Inferior parietal cortex (tissue), 1 donor: ENCODE results near the gene RNASEH2A.

Source experiments
- DNase-seq: peaks from one replicate; pipeline ENCODE4 v3.0.0-alpha.2; 2016; ENCODE audit errors: extremely low spot score

RNASEH2A gene

DNA sequence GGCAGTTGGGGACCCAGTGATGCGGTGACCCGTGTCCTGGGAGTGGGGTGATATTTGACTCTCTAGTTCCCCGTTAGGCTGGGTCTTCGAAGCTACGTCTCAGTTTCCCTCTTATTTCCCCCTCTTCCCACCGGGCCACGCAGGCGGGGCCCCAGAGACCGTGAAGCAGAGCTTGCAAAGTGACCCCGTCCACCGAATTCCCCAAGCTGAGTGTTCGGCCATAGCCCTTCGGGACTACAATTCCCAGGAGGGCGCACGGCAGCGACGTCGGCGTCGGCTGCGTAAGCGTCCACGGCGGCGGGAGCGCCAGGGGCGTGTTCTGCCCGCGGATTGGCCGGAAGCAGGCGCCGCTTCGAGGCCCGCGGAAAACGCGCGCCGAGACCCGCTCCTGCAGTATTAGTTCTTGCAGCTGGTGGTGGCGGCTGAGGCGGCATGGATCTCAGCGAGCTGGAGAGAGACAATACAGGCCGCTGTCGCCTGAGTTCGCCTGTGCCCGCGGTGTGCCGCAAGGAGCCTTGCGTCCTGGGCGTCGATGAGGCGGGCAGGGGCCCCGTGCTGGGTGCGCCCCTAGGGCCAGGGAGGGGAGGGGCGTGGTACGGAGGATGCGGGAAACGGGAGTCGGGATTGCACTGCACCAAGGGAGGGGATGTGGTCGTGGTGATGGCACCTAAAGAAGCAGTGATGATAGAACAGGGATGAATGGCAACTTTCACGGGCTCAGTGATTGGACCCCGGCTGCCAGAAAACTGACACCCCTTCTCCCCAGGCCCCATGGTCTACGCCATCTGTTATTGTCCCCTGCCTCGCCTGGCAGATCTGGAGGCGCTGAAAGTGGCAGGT, at the start of gene RNASEH2A:
Gene RNASEH2A, plus strand, starts transcription at position 343 of the 840 bp plus-strand sequence. Its CDS starts 90 bp downstream, at position 433.
- DNase-seq, result peak; percentile 90

DNA sequence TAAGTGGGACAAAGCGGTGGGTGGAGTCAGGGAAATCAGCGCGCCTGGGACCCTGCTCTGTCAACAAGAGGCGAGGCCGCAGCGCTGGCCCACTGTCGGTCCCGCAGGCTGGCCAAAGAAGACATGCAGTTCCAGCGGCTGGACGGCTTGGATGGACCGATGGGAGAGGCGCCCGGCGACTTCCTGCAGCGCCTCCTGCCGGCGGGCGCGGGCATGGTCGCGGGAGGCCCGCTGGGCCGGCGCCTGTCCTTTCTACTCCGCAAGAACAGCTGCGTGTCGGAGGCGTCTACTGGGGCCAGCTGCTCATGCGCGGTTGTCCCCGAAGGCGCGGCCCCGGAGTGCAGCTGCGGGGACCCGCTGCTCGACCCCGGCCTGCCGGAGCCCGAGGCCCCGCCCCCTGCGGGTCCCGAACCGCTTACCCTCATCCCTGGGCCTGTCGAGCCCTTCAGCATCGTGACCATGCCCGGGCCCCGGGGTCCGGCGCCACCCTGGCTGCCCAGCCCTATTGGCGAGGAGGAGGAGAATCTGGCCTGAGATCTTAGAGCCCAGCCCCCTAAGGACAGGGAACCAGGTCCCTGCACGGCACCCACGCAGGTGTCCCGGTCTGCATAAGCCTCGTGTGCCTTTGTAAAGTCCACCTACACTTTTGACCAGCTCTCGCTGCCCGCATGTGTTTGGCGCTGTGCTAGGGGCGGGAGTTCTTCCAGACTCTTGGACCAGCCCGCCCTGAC, 48.7 kb upstream of the RNASEH2A start:
- peak; percentile 49 for DNase-seq

DNA sequence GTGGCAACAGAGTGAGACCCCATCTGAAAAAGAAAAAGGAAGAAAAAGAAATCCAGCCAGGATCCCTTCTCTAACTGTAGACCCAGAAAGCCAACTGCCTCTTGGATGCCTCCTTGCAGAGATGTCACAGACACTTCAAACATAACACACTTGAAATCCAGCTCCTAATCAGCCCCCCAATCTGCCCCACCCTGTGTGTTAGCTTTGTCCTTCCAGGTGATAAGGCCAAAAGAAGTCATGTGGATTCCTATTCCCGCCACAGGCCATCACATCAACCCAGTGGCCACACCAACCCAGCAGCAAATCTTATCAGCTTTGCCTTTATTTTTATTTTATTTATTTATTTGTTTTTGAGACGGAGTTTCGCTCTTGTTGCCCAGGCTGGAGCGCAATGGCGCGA, 46.7 kb upstream of the RNASEH2A start:
- DNase-seq, result no peak

DNA sequence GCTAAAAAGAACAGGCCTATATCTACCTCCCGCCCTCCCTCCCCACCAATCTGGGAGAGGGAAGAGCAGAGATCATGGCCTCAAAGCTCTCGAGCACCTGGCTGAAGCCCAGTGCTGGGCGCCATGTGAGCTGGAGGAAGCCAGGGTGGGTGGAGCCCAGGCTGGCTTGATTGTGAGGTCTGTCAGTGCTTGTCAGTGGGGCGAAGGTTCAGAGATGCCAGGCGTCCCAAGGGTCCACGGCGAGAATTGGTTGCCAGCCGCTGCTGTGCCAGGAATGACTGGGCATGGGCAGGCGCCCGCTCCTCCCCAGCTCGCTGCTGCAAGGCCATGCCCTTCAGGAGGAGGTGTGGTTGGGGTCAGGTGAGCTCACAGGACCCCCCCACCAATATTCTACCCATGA, 43.3 kb upstream of the RNASEH2A start:
- no peak for DNase-seq

DNA sequence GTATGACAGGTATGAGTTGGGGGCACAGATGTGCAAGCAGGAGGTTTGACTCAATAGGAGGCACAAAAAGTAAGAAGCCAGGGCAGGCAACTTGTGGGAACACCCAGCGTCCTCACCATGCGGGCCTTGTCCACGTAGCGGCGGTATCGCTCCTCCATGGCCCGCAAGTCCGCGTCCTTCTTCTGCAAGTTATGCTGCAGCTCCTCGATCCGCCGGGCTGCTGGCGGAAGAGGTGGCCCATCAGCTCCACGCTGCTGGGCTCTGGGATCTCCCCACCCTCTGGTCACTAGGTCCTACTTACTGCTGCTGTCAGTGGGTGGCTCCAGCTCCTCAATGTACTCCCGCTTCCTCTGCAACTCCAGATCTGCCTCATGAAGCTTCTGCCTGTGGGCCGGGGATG, 41.7 kb upstream of the RNASEH2A start:
- no peak for DNase-seq

DNA sequence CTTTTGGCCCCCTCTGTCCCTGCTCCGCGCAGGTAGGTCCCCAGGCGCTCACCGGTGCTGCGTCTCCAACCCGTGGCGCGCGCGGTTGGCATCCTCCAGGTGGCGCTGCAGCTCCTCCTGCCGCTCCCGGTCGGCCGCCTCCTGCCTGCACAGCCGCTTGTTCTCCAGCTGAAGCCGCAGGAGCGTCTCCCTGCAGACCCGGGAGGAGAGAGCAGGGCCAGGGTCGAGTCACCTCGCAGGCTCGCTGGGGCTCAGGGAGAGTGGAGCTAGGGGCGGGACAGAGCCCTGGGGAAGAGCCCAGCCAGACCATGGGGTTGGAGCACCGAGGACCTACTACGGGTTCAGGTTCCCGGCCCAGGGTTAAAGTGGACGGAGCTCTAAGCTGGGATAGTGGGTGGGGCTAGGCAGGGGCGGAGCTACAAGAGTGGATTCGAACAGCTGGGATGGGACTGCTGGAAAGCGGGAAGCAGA, 40.3 kb upstream of the RNASEH2A start:
- no peak for DNase-seq

DNA sequence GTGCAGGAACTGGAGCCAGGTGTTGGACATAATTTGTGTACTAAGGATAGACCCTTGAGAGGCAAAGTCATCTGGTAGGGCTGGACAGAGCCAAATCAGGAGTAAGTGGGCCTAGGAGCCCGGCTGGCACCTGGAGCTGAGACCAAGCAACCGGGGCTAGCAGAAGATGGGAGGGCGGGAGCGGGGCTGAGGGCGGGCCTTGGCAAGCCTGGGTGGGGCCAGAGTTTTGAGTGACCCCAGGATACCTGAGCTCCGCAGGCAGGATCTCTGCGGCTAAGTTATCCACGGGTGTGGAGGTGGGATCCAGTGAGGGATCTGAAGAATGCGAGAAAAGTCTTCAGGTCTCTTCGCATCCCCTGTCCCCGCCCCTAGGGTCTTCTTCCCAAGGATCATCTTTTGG, 39.2 kb upstream of the RNASEH2A start:
- no peak for DNase-seq

DNA sequence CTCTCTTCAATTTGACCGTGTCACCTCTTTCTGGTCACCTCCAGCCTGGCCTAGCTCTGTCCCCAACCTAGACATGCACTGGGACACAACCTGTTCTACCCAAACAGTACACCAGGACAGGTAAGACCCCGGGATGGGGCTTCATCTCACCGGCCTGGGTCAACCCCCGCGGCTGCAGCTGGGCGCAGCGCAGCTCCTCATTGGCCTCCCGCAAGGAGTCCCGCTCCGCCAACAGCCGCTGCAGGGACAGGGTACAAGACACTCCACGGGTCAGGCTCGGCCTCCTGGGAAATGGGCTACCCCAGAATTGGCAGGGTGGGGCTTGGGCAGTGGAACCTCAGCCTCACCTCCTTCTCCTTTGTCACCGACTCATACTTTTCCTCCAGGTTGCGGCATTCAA, 38.7 kb upstream of the RNASEH2A start:
- no peak for DNase-seq

DNA sequence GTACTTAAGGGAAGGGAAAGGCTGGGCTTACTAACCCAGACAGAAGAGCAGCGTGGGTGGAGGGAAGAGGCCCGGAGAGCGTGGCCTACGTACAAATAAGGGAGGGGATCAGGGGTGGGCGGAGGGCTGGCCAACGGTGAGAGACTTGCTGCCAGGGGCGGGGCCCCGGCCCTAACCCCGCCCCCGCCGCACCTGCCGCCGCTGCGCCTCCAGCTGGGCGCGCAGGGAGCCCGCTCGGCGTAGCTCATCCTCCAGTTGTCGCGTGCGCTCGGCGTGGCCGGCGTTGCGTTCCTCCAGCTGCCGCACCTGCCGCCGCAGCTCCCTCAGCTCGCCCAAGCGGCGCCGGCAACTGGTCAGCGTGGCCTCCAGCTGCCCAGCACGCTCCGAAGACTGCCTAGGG, 36.7 kb upstream of the RNASEH2A start:
- DNase-seq, result no peak

DNA sequence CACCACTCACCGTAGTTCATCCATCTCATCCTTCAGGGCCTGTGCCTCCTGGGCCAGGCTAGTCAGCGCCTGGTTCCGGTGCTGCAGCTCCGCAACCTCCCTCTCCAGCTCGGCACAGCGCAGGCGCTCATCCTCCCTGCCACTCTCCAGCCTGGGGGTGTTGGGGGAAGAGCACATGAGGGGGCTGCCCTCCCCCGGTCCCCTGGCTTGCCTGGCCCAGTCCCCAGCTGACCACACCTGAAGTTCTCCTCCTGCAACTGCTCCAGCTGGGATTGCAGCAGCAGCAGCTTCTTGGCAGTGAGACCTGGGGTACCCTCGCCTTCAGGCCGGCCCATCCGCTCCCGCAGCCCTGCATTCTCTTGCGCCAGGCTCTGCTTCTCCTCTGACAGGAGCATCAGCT, 35.5 kb upstream of the RNASEH2A start:
- DNase-seq, result no peak

DNA sequence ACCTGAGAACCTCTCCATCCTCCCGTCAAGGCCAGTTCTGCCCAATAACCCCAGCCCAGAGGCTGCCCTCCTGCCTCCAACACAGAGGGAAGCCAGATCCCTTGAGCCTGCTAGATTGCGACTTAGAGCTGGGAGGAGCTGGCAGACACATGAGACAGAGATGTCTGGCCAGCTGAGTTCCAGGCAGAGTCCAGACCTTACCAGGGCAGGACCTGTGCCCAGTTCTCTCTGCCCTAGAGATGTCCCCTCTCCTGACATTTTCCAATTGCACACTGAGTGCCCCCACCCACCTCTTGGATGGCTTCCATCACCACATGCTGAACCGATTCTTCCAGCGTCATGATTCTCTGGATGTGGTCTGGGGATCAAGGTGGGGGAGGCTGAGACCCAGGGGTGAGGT, 34.1 kb upstream of the RNASEH2A start:
- DNase-seq, result no peak

DNA sequence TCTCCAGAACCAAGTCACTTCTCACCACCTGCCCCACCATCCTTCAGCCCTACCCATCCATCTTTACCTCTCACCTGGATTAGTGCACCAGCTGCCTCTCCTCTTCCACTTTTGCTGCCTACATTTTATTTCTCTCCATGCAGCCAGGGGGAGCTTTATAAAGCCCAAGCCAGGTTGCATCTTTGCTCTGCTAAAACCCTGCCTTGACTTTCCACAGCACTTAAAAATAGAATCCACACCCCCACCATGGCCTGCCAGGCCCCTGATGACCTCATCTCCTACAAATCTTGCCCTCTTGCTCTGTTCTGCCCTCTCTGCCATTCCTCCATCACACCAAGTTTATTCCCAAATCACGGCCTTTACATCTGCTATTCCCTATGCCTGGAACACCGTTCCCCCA, 32.8 kb upstream of the RNASEH2A start:
- no peak for DNase-seq

DNA sequence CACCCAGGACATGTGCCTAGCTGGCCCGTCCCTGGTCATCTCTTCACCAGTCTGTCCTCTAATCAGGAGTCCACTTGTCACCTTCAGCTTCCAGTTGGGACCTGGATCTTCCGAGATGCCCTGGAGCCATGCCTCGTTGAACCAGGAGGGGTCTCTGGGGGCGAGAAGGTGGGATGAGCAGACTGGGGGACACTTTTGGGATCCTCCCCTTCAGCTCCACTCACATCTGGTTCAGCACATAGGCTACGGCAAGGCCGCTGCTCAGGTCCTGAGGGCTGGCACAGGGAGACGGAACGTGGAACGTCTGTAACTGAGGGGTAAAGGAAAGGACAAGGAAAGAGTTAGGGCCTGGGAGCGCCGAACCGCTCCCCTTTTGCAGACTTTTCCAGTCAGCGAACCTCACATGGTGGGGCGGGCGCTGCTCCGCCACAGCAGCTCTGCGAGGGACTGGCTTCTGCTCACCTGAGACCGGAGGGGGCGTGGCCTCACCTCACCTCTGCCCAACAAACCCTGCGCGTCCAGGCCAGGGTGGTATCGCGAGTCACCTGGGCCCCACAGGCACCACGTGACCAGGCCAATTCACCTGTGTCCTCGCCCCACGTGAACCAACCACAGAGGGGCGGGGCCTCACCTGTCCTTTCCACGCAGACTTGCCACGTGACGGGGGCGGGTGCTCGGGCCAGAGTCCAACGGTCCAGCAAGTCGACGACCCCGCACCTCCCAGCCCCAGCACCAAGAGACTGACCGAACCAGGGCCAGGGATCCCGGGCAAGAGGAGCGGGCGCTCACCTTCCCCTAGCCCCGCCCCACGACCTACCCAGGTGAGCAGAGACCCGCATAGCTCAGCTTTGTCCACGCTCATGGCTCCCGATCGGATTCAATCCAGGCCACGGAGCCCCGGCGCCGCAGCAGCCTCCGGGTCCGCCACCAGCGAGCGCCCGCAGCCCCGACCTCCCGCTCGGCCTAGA, 31.5 kb upstream of the RNASEH2A start, which contains the start of gene HOOK2:
Gene HOOK2, minus strand, starts transcription at position 965 of the 968 bp plus-strand sequence. Its CDS starts 103 bp downstream, at position 862.
- DNase-seq, result no peak

DNA sequence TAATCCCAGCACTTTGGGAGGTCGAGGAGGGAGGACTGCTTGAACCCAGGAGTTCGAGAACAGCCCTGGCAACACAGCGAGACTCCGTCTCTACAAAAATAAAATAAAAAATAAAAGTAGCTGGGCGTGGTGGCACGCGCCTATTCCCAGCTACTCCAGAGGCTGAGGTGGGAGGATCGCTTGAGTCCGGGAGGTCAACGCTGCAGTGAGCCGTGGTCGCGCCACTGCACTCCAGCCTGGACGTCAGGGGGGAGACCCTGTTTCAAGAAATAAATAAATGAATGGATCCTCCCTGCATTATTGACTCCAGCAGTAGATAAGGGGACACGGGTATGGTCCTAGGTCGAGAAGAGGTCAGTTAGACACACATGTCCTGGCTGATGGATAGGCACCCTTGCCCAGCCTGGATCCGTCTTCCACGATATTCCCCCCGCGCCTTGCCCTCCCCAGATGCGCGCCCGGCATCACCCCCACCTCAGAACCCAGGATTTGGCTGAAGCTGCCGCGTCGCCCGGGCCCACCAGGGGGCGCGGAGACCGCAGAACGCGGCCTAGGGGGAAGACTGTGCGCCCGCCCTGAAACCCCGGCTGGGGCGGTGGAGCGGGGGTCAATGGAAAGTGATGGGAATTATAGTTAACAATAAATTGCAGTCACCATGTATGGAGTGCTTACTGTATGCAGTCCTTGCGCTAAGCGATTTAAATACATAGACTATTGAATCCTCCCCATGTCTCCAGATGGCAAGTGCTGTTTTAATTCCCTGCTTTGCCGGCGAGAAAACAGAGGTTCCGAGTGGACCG, 29.0 kb upstream of the RNASEH2A start:
- peak; percentile 85 for DNase-seq

DNA sequence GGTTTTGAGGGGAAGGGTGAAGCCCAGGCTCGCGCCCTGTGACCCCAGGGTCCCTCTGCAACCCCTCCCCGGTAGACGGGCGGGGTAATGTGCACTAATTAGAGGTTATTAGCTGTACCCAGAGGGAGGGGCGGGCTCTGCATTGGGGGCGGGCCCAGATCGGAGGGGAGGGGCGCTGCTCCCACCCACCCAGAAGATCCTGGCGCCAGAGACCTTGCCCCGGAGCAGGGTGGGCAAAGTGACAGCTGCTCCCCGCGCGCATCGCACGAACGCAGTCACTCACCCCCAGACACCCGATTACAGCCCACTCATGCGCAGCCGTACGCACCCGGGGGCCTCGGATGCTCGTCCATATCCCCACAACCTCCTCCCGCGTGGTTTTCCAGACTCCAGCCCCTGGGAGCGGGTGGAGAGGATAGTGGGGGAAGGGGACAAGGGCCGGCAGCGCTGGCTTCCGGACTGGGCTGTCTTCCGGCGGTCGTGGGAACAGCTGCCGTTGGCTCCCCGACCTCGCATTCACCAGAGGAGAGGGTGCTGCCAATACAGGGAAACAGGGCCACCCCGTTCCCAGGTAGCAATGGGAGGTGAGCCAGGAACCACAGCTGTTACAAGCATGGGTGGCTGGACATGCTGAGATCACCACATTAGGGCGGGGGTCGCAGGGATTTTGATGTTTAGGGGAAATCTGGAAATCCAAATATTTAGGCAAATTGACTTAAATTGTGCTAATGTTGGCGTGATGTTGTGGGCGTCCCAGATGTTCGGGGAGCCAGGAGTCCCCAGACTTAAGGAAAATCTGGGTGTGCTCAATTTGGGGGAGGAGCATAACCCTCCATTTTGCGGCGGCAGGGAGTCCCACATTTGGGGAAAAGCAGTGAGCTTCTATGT, 28.1 kb upstream of the RNASEH2A start:
- DNase-seq, result no peak

DNA sequence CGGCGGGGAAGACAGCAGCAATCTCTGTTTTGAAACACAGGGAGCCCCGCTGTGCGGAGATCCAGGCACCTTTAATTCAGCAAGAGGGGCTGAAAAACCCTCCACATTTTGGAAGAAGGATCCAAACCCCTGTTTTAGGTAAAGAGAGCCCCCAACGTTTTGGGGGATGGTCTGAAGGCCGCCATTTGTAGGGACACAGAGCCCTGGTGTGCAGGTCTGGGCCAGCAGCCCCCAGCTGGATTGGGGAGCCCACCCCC, 27.6 kb upstream of the RNASEH2A start:
- peak; percentile 34 for DNase-seq

DNA sequence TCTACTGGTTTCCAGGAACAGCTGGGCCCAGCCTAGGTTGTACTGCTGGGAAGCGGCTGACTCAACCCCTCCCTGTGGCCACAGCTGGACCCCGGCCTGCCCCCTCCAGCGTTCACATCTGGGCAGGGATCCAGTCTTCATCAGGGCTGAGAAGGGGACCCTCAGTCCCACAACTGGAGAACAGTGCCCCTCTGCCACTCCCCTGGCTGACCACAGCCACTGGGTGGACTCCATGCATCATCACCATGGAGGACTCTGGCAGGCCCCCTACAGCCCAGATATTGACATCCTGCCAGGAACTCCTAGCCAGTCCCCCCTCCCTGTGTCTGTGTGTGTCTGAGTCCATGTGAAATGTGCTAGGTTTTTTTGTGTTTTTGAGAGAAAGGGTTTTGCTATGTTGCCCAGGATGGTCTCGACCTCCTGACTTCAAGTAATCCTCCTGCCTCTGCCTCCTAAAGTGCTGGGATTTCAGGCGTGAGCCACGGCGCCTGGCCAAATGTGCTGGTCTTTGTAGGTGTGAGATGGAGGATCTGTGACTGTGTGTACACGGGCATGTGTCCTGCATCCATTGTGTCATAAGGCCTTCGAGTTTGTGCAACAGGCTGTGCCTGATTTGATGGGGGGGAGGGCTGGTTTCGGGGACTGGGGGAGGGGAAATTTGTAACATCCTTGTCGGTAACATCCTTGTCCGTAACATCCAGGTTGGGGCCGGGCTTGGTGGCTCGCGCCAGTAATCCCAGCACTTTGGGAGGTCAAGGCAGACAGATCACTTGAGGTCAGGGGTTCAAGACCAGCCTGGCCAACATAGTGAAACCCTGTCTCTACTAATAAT, 27.0 kb upstream of the RNASEH2A start:
- no peak for DNase-seq

DNA sequence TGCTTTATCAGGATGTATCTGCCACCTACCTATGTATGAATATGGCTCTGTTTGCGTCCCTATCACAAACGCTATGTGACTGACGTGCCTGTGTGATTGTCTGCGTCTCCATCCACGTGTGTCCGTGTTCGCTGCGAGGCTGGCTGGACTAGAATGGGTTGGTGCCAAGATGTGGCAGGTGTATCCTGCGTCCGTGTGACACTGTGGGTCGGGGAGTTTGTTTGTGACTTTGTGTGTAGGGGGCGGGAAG, 24.3 kb upstream of the RNASEH2A start:
- DNase-seq, result no peak
